H9 (cell line): ENCODE data around the gene IL17REL. TPM values are rescaled to one million over a fixed set of nuclear protein-coding genes. Genes with fewer than 3 reads are reported as not detected.

Experiments used
- DNase-seq: peaks from one replicate; pipeline ENCODE4 v3.0.0-alpha.2; 2017
- H2AFZ ChIP-seq: one replicate; pipeline ENCODE4 v1.6.1; 2013; ENCODE audit warnings: mild to moderate bottlenecking, low read length, control low read depth, moderate library complexity
- H2AK5ac ChIP-seq: 2 replicates; pipeline ENCODE4 v1.6.1; 2013; ENCODE audit warnings: low read length, control low read depth, mixed read lengths; ENCODE audit not compliant: insufficient read length
- H2BK120ac ChIP-seq: one replicate; pipeline ENCODE4 v1.6.1; 2013; ENCODE audit warnings: low read depth, mild to moderate bottlenecking, low read length, control low read depth, inconsistent platforms; ENCODE audit not compliant: poor library complexity, severe bottlenecking
- H2BK12ac ChIP-seq: 2 replicates; pipeline ENCODE4 v1.6.1; 2013; ENCODE audit warnings: low read length, control low read depth, mixed read lengths, low read depth; ENCODE audit not compliant: insufficient read length
- H2BK15ac ChIP-seq: 2 replicates; pipeline ENCODE4 v1.6.1; 2013; ENCODE audit warnings: low read depth, low read length, control low read depth
- H2BK20ac ChIP-seq: one replicate; pipeline ENCODE4 v1.6.1; 2013; ENCODE audit warnings: low read depth, mild to moderate bottlenecking, low read length, control low read depth, inconsistent platforms; ENCODE audit not compliant: poor library complexity, severe bottlenecking
- H2BK5ac ChIP-seq: 2 replicates; pipeline ENCODE4 v1.6.1; 2013; ENCODE audit warnings: low read length, control low read depth, mixed read lengths; ENCODE audit not compliant: insufficient read length
- H3K14ac ChIP-seq: 2 replicates; pipeline ENCODE4 v1.6.1; 2013; ENCODE audit warnings: low read length, control low read depth; ENCODE audit not compliant: insufficient read depth
- H3K18ac ChIP-seq: 2 replicates; pipeline ENCODE4 v1.6.1; 2013; ENCODE audit warnings: low read depth, mild to moderate bottlenecking, mixed read lengths, low read length, control low read depth; ENCODE audit not compliant: insufficient read length
- H3K23ac ChIP-seq: 2 replicates; pipeline ENCODE4 v1.6.1; 2013; ENCODE audit warnings: low read length, control low read depth, mixed read lengths, low read depth; ENCODE audit not compliant: insufficient read length
- H3K23me2 ChIP-seq: 2 replicates; pipeline ENCODE4 v1.6.1; 2013; ENCODE audit warnings: low read depth, mild to moderate bottlenecking, mixed read lengths, low read length, control low read depth; ENCODE audit not compliant: insufficient read length, poor library complexity, severe bottlenecking
- H3K27ac ChIP-seq: 2 replicates; pipeline ENCODE4 v1.5.1; 2013; ENCODE audit warnings: low read length, control low read depth, mixed read lengths, low read depth; ENCODE audit not compliant: insufficient read length
- H3K27me3 ChIP-seq: 2 replicates; pipeline ENCODE4 v1.6.1; 2013; ENCODE audit warnings: low read length, control low read depth, inconsistent platforms; ENCODE audit not compliant: insufficient read depth
- H3K4ac ChIP-seq: 2 replicates; pipeline ENCODE4 v1.6.1; 2013; ENCODE audit warnings: low read depth, mild to moderate bottlenecking, control low read depth, inconsistent platforms, low read length, moderate library complexity
- H3K4me1 ChIP-seq: 2 replicates; pipeline ENCODE4 v1.6.1; 2013; ENCODE audit warnings: low read length, control low read depth, inconsistent platforms; ENCODE audit not compliant: insufficient read depth
- H3K4me2 ChIP-seq: 2 replicates; pipeline ENCODE4 v1.6.1; 2013; ENCODE audit warnings: low read length, control low read depth, mixed read lengths; ENCODE audit not compliant: insufficient read length, insufficient read depth
- H3K56ac ChIP-seq: 2 replicates; pipeline ENCODE4 v1.6.1; 2013; ENCODE audit warnings: low read depth, mild to moderate bottlenecking, mixed read lengths, low read length, control low read depth; ENCODE audit not compliant: insufficient read length
- H3K79me1 ChIP-seq: 2 replicates; pipeline ENCODE4 v1.6.1; 2013; ENCODE audit warnings: low read depth, mild to moderate bottlenecking, moderate library complexity, low read length, control low read depth, inconsistent platforms; ENCODE audit not compliant: insufficient read depth, poor library complexity, severe bottlenecking
- H3K79me2 ChIP-seq: 2 replicates; pipeline ENCODE4 v1.6.1; 2013; ENCODE audit warnings: low read length, control low read depth, inconsistent platforms; ENCODE audit not compliant: insufficient read depth
- H3K9ac ChIP-seq: 2 replicates; pipeline ENCODE4 v1.6.1; 2013; ENCODE audit warnings: low read length, control low read depth, mixed read lengths; ENCODE audit not compliant: insufficient read length; ENCODE audit errors: extremely low read depth
- H3K9me3 ChIP-seq: one replicate; pipeline ENCODE4 v1.6.1; 2013; ENCODE audit warnings: low read depth, low read length, inconsistent platforms; ENCODE audit not compliant: control insufficient read depth
- H3T11ph ChIP-seq: one replicate; pipeline ENCODE4 v1.6.1; 2013; ENCODE audit warnings: mild to moderate bottlenecking, low read length, control low read depth, inconsistent platforms
- H4K20me1 ChIP-seq: one replicate; pipeline ENCODE4 v1.6.1; 2013; ENCODE audit not compliant: control insufficient read depth, insufficient read length, insufficient read depth
- H4K5ac ChIP-seq: 2 replicates; pipeline ENCODE4 v1.6.1; 2013; ENCODE audit warnings: low read depth, mild to moderate bottlenecking, mixed read lengths, low read length, control low read depth; ENCODE audit not compliant: insufficient read length
- H4K8ac ChIP-seq: replicated peaks from 2 replicates; pipeline ENCODE4 v1.6.1; 2013; ENCODE audit warnings: low read length, control low read depth, mixed read lengths, low read depth; ENCODE audit not compliant: insufficient read length
- H4K91ac ChIP-seq: 2 replicates; pipeline ENCODE4 v1.6.1; 2013; ENCODE audit warnings: low read depth, mild to moderate bottlenecking, moderate library complexity, mixed read lengths, low read length, control low read depth; ENCODE audit not compliant: insufficient read length
- H3K27ac Mint-ChIP-seq, 3 experiments: 2 replicates in 2 of 3; 3 replicates in 1 of 3; pipeline ENCODE4 v1.8.0; 2020 to 2021; ENCODE audit warnings: mixed read lengths in 3 of 3, mild to moderate bottlenecking in 1 of 3, moderate library complexity in 1 of 3
- H3K27me3 Mint-ChIP-seq: 2 replicates; pipeline ENCODE4 v1.8.0; 2021; ENCODE audit warnings: low read depth, mild to moderate bottlenecking, moderate library complexity, mixed read lengths
- H3K36me3 Mint-ChIP-seq, 3 experiments: 2 replicates in 2 of 3; 3 replicates in 1 of 3; pipeline ENCODE4 v1.8.0; 2020 to 2021; ENCODE audit warnings: low read depth in 3 of 3, mixed read lengths in 3 of 3; ENCODE audit not compliant: insufficient read depth in 1 of 3
- H3K4me1 Mint-ChIP-seq, 2 experiments: 2 replicates each; pipeline ENCODE4 v1.8.0; 2020; ENCODE audit warnings: mixed read lengths in 2 of 2
- H3K4me3 Mint-ChIP-seq, 2 experiments: 2 replicates in 1 of 2; 3 replicates in 1 of 2; pipeline ENCODE4 v1.8.0; 2020 to 2021; ENCODE audit warnings: mild to moderate bottlenecking in 2 of 2, mixed read lengths in 2 of 2, moderate library complexity in 1 of 2
- H3K9me3 Mint-ChIP-seq, 2 experiments: 2 replicates in 1 of 2; 3 replicates in 1 of 2; pipeline ENCODE4 v1.8.0; 2020; ENCODE audit warnings: mild to moderate bottlenecking in 2 of 2, mixed read lengths in 2 of 2, moderate library complexity in 1 of 2
- WGBS: extraction: QIAGEN DNeasy Blood & Tissue Kit; methylation state at CpG from one replicate; pipeline ENCODE4 v1.1.7; 2013; ENCODE audit warnings: missing lambda C conversion rate, low lambda C conversion rate, mixed read lengths; ENCODE audit not compliant: insufficient read length; ENCODE audit errors: extremely low coverage; 5-methylcytosine and 5-hydroxymethylcytosine counted together
- total RNA-seq: library from RNA; stranded (reverse); gene quantifications from 2 replicates; pipeline ENCODE4 v1.2.1, GENCODE V29; 2021
- TF ChIP-seq, protein P1 (sequence below): fragments of 200-600 bp; sonication (generic); conservative IDR thresholded peaks from 3 replicates; pipeline ENCODE4 v1.8.0; 2021; ENCODE audit warnings: antibody characterized with exemption, mild to moderate bottlenecking

Gene IL17REL
- total RNA-seq, 1 experiment from 2014 or later = 0.20 TPM

DNA sequence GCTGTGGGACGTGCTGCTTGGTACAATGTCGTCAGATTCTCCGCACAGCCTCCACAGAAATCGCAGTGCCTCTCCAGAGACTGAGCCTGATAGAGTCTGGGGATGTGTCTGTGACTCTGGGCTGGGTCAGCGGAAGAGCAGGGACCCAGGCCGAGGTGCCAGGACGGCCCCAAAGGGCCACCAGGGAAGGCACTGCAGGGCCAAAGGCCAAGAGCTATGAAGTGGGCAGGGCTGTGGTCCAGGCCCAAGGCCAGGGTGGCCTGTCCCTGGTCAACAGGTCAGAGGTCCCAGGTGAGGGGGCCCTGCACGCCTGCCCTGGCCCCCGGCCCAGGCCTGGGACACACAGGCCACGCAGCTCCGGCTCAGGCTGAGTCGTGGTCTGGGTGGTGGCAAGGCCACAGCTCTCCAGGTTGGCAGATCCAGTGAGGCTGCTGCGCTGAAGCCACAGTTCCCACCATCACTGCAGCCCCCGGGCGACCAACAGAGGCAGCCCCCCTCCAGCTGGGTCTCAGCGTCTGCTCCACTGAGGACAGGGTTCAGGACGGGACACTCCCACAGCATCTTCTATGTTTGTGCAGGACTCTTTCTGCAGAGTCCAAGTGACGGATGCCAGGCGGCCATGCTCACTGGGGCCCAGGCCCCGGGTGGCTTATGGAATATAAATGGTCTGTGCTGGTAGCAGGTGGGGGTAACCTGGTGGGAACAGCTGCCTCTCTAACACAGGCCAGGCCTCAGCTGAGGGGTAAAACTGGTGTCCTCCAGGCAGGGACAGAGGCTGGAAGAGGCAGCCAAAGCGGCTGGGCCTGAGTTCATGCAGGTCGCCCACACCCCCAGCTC, 56.8 kb downstream of the IL17REL start:
- no CpG with 5 or more reads among the region's 22 CpGs for WGBS
- peaks cover 4% of the 10 kb centered on the region for H3K27me3 Mint-ChIP-seq

More for the DNA sequence above, 56.8 kb downstream of the IL17REL start:
- H3K4me1 ChIP-seq = no peaks in the 10 kb centered on the region
- no peak overlapping the region for H3K9ac ChIP-seq
- no peak overlapping the region for H2BK5ac ChIP-seq
- Mint-ChIP-seq H3K4me1 (peaks cover 0 to 13% of the 10 kb centered on the region in 2 experiments; a peak in 3 of 4 replicates), H3K27ac (no peak overlapping the region), H3K9me3 (no peaks in the 10 kb centered on the region), H3K36me3 (no peaks in the 10 kb centered on the region; a peak in 1 of 7 replicates), H3K4me3 (no peak overlapping the region)
- H3T11ph ChIP-seq = no peak overlapping the region
- H3K14ac ChIP-seq = no peak overlapping the region
- H3K23ac ChIP-seq = no peak overlapping the region
- H4K91ac ChIP-seq = no peak overlapping the region
- H2BK120ac ChIP-seq = no peak overlapping the region
- H2BK20ac ChIP-seq = no peak overlapping the region
- H4K8ac ChIP-seq = no peak overlapping the region
- no peak overlapping the region for H3K56ac ChIP-seq
- DNase-seq = no peak
- no peak overlapping the region for H2BK12ac ChIP-seq
- no peaks in the 10 kb centered on the region for H4K20me1 ChIP-seq
- H3K18ac ChIP-seq = no peak overlapping the region
- H3K9me3 ChIP-seq = no peaks in the 10 kb centered on the region
- no peak overlapping the region for H2BK15ac ChIP-seq
- no peaks in the 10 kb centered on the region for H3K79me1 ChIP-seq
- H3K4ac ChIP-seq = no peak overlapping the region
- H4K5ac ChIP-seq = no peak overlapping the region
- H2AK5ac ChIP-seq = no peak overlapping the region
- no peaks in the 10 kb centered on the region for H3K23me2 ChIP-seq
- no peak overlapping the region for H3K27ac ChIP-seq
- H3K27me3 ChIP-seq = no peaks in the 10 kb centered on the region
- H2AFZ ChIP-seq = no peak overlapping the region
- H3K4me2 ChIP-seq = no peak overlapping the region
- no peaks in the 10 kb centered on the region for H3K79me2 ChIP-seq
- TF ChIP-seq, protein P1, sequence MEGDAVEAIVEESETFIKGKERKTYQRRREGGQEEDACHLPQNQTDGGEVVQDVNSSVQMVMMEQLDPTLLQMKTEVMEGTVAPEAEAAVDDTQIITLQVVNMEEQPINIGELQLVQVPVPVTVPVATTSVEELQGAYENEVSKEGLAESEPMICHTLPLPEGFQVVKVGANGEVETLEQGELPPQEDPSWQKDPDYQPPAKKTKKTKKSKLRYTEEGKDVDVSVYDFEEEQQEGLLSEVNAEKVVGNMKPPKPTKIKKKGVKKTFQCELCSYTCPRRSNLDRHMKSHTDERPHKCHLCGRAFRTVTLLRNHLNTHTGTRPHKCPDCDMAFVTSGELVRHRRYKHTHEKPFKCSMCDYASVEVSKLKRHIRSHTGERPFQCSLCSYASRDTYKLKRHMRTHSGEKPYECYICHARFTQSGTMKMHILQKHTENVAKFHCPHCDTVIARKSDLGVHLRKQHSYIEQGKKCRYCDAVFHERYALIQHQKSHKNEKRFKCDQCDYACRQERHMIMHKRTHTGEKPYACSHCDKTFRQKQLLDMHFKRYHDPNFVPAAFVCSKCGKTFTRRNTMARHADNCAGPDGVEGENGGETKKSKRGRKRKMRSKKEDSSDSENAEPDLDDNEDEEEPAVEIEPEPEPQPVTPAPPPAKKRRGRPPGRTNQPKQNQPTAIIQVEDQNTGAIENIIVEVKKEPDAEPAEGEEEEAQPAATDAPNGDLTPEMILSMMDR = no peak
